Daoy (cell line): ENCODE measurements around the gene SCOC. TPM values are rescaled to one million over a fixed set of nuclear protein-coding genes. Genes with fewer than 3 reads are reported as not detected.
"Not testable (repeated sequence)": the region's sequence is repeated elsewhere in the genome, so short reads cannot be mapped to it uniquely, and the experiment has no call there.

Source experiments
- DNase-seq: peaks from one replicate; pipeline ENCODE4 v3.0.0-alpha.2; 2015; ENCODE audit warnings: low read depth
- total RNA-seq: library from RNA; depleted of rRNA; stranded (reverse); fragments of >200 nt; shearing (Covaris generic); gene quantifications from 2 replicates; pipeline ENCODE4 v1.2.3, GENCODE V29; 2014

The SCOC gene
- total RNA-seq, 1 experiment from 2014 or later, result 46.4 TPM

DNA sequence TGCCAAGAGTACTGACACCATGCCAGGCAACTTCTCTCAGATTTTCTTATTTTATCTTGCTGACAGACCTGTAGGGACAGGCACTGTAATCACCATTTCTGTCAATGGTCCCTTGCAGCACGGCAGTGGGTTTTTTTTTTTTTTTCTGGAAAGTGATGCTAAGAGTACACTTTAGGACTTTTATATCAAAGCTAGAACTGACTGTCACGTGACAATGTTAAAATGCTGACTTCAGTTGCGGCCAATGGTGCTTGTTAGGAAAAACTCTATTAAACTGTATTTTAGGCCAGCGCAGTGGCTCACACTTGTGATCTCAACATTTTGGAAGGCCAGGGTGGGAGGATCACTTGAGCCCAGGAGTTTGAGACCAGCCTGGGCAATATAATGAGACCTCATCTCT is 12.3 kb upstream of the SCOC start:
- DNase-seq, result no peak

DNA sequence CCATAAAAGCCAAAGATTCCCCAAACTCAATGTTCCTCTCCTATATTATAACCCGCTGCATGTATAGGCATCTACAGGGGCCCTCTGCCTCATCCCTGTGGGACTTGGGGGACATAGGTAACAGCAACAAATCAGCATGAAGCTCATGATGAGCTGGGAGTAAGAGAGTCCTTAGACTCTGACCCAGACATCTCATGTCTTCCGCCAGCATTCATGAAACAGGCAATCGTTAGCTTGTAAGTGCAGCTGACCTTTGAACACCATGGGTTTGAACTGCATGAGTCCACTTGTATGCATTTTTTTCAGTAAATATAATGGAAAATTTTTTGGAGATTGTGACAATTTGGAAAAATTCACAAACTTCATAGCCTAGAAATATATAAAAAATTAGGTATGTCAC is 10.4 kb upstream of the SCOC start:
- DNase-seq, result no peak

DNA sequence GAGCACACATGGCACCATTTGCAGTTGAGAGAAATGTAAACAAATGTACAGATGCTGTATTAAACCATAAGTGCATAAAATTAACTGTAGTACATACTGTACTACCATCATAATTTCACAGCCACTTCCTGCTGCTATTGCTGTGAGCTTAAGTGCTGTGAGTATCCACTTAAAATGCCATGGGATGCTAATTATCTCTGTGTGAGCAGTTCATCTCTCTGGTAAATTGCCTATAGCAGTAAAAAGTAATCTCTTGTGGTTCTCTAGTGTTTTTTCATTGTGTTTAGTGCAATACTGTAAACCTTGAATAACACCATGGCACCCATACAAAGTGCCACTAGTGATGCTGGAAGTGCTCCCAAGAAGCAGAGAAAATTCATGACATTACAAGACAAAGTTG is 9.9 kb upstream of the SCOC start:
- no peak for DNase-seq

DNA sequence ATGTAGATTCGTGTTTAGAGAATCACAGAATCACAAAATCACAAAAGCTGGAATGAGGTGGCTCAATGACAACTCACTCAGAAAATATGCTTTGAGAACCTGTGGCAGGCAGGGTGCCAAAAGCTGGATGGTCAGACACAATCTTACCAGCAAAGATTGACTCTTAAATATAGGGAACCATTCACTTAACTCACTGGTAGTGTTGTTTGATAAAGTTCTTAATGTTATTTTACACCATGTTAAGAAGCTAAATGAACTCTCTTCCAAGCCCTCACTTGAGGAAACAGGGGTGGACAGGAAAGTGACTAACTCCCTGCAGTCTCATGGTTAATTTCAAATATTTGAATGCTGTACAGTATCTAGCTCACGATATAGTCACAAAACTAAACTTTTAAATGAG is 5.7 kb upstream of the SCOC start:
- peak; percentile 39 for DNase-seq

DNA sequence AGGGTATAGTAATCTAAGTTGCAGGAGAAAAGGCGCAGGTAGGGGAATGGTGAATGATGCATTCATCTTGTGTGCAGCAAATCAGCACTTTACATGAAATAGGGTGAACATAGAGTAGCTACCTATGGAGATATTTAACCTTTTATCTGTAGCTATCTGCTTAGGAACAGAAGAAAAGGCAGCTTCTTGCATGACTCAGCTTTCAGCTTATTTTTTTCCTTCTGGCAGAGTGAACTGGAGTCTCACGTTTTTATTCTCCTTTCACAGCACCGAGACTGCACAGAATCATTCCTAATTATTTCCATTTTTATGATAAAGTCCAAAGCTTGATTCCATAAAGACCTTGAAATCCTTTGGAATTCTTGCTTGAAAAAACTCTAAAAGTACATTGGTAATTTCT is 4.8 kb upstream of the SCOC start:
- DNase-seq, result no peak

GRCh38 chr4:140372751-140373327 is 607 bp upstream of the SCOC start:
- DNase-seq, result peak; percentile 6

- no peak for DNase-seq
Observed at GRCh38 chr4:140374130-140374477, 658 bp downstream of the SCOC start.

GRCh38 chr4:140382732-140383131 is 9.3 kb downstream of the SCOC start:
- DNase-seq, result no peak

- no peak for DNase-seq
Observed at GRCh38 chr4:140388015-140388414, 14.6 kb downstream of the SCOC start.

DNA sequence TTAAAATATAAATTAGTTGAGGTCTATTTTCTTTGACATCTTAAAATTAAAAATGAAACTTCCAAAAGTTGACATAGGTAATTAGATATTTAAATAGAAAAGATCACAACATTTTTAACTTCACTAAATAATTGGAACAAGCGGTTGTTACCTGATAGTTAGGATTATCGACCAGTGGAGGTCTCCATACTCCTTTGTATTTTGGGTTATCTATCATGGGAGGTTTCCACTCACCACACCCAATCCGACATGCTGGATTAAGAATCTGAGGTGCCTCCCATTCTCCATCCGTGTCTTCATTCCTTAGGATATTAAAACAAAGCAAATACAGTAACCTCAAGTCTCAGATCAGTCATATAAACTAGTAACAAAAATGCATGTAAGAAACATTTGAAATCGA is 22.2 kb downstream of the SCOC start:
- no peak for DNase-seq

DNA sequence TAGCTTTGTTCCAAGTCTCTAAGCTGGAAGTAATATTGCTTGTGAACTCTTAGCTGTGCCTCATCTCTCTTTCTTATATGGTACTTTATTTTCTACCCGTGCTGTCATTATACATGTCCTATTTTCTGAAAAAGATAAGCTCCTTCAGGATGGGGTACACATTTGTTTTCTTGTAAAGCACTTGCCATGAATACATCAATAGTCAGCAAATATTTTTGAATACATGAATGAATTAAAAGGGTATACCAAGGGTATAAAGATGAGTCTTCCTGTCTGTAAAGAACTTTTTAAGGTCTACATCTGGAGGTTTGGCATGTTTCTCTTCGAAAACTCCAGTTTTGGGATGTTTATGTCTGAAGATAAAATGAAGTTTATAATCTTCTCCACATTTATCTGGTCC is 26.7 kb downstream of the SCOC start:
- no peak for DNase-seq

DNA sequence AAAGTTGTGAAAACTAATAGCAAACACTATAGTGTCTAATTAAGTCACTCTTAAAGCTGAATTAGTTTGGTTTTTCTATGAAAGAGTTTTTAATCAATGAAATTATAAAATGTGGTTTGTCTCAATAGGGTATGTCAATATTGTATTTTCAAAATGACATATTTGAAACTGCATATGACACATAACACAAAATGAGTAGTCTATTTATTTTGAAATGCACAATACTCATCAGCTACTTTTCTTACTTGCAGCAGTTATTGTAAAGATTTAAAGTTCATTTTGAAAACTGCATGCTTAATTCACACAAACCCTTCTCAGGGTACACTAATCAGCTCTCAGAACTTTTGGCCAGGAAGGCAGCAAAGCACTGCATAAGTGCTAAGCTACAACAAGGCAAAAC is 32.8 kb downstream of the SCOC start:
- no peak for DNase-seq

GRCh38 chr4:140408974-140409373 is 35.5 kb downstream of the SCOC start:
- no peak for DNase-seq

GRCh38 chr4:140413130-140413969 is 39.9 kb downstream of the SCOC start:
- not testable (repeated sequence) for DNase-seq

- DNase-seq, result no peak
Observed at GRCh38 chr4:140423106-140423505, 49.7 kb downstream of the SCOC start.

GRCh38 chr4:140426610-140427105 is 53.2 kb downstream of the SCOC start:
- DNase-seq, result no peak

DNA sequence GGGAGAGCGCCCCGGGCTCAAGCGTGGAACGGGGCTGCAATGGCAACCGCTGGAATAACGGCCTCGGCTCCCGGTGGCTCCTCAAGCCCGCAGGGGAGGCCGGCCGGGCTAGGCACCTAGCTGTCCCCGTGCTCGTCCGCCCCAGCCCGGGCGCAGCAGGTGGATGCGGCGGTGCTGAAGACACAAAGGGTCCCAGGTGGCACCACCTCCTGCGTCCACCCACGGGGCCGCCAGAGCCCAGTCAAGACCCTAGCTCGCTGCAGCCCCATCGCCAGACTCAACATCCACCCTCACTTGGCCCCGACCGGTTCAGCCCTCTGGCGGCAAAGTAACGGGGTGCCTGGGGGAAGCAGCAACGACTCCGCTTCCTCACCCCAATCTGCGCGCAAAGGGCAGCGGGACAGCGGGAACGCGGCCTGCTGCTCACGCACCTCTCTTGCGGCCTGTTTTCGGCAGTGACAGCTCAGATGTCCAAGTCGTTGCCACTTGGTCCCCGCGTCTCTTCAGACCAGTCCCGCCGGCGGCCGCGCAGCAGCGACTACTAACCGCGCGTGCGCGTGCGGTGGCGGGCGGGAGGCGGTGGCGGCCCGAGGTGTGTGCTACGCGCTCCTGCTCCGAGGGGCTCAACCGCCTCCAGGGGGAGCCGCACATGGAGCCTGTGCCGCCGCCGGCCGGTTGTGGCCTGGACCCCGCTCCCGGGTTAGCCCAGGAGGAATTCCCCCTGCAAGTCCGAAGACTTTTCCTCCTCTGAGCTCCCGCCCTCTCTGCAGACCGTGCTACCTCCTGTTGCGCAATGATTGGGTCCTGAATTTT is 53.9 kb downstream of the SCOC start, which contains the start of gene CLGN:
CLGN (minus strand) TSS at position 543 of the 813 bp plus-strand sequence. CDS start 14,570 bp downstream, outside the sequence.
- peak; percentile 81 for DNase-seq

- no peak for DNase-seq
Observed at GRCh38 chr4:140427919-140428471, 54.5 kb downstream of the SCOC start.
